ENCODE results near the gene ERO1B.
"Not testable (repeated sequence)": the region's sequence is repeated elsewhere in the genome, so short reads cannot be mapped to it uniquely, and the experiment has no call there.

DNA sequence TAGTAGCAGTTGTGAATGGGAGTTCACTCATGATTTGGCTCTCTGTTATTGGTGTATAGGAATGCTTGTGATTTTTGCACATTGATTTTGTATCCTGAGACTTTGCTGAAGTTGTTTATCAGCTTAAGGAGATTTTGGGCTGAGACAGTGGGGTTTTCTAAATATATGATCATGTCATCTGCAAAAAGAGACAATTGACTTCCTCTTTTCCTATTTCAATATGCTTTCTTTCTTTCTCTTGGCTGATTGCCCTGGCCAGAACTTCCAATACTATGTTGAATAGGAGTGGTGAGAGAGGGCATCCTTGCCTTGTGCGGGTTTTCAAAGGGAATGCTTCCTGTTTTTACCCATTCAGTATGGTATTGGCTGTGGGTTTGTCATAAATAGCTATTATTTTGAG lies 93.7 kb downstream of the ERO1B start:
- TF ChIP-seq, protein P1, sequence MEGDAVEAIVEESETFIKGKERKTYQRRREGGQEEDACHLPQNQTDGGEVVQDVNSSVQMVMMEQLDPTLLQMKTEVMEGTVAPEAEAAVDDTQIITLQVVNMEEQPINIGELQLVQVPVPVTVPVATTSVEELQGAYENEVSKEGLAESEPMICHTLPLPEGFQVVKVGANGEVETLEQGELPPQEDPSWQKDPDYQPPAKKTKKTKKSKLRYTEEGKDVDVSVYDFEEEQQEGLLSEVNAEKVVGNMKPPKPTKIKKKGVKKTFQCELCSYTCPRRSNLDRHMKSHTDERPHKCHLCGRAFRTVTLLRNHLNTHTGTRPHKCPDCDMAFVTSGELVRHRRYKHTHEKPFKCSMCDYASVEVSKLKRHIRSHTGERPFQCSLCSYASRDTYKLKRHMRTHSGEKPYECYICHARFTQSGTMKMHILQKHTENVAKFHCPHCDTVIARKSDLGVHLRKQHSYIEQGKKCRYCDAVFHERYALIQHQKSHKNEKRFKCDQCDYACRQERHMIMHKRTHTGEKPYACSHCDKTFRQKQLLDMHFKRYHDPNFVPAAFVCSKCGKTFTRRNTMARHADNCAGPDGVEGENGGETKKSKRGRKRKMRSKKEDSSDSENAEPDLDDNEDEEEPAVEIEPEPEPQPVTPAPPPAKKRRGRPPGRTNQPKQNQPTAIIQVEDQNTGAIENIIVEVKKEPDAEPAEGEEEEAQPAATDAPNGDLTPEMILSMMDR (IDR thresholded peaks at IDR 0.05; ENCODE audit: poor library complexity, severe bottlenecking), result not testable (repeated sequence)
- TF ChIP-seq, protein P2, sequence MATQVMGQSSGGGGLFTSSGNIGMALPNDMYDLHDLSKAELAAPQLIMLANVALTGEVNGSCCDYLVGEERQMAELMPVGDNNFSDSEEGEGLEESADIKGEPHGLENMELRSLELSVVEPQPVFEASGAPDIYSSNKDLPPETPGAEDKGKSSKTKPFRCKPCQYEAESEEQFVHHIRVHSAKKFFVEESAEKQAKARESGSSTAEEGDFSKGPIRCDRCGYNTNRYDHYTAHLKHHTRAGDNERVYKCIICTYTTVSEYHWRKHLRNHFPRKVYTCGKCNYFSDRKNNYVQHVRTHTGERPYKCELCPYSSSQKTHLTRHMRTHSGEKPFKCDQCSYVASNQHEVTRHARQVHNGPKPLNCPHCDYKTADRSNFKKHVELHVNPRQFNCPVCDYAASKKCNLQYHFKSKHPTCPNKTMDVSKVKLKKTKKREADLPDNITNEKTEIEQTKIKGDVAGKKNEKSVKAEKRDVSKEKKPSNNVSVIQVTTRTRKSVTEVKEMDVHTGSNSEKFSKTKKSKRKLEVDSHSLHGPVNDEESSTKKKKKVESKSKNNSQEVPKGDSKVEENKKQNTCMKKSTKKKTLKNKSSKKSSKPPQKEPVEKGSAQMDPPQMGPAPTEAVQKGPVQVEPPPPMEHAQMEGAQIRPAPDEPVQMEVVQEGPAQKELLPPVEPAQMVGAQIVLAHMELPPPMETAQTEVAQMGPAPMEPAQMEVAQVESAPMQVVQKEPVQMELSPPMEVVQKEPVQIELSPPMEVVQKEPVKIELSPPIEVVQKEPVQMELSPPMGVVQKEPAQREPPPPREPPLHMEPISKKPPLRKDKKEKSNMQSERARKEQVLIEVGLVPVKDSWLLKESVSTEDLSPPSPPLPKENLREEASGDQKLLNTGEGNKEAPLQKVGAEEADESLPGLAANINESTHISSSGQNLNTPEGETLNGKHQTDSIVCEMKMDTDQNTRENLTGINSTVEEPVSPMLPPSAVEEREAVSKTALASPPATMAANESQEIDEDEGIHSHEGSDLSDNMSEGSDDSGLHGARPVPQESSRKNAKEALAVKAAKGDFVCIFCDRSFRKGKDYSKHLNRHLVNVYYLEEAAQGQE (IDR thresholded peaks at IDR 0.05; ENCODE audit: borderline replicate concordance), result not testable (repeated sequence)
- not testable (repeated sequence) for TF ChIP-seq POLR2AphosphoS5 (IDR thresholded peaks at IDR 0.05); EZH2 (IDR thresholded peaks at IDR 0.05; ENCODE audit: borderline replicate concordance, insufficient read depth, low read length, poor library complexity, severe bottlenecking); TAF1 (IDR thresholded peaks at IDR 0.05; ENCODE audit: low read depth); RAD21 (conservative IDR thresholded peaks at IDR 0.05); SMC3 (conservative IDR thresholded peaks at IDR 0.05; ENCODE audit: poor library complexity); EP300 (conservative IDR thresholded peaks at IDR 0.05; ENCODE audit: poor library complexity, severe bottlenecking)

Data from neural cell (in vitro differentiated cells).